ENCODE results near the gene CD200R1. TPM values are rescaled to one million over a fixed set of nuclear protein-coding genes. Genes with fewer than 3 reads are reported as not detected.

Gene CD200R1
- total RNA-seq, 1 experiment from 2014 or later, result not detected

DNA sequence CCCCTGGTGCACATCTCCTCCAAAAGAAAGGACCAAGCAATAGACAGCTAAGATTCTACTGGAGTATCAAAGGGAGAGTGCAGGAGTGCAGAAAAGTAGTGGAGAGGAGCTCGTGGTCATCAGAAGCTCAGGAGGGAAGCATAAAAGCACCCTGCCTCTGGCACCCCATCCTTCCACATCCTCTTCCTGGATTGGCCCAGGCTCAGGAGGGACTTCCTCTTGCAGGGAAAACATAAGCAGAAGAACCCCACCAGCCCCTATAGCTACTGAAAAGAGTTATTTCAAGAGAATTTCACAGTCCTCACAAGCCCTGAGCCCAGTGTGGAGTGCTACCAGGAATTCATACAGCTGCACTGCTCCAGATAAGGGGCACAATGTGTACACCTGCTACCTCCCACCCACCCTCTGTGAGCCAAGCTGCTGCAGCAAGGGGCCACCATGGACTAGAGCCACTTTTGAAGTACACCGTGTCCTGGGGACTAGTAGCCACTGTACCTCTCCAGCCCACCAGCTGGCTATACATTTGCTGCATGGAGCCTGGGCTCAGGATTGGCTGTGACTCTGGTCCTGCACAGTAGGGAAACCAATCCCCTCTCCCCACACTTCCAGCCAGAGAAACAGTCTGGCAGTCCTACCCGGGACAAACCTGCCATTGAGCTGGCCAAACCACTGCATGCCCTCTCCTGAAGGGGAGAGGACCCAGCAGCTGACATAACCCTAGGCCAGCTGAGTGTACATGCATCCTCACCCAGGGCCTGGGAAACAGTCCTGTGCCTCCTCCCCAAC is 43.0 kb downstream of the CD200R1 start:
- Histone ChIP-seq H3K56ac (ENCODE audit: insufficient read length, low read depth, low read length) (no peak overlapping the region), H2BK5ac (ENCODE audit: insufficient read length, low read length) (no peak overlapping the region), H2BK20ac (ENCODE audit: low read depth, low read length, poor library complexity, severe bottlenecking) (no peak overlapping the region), H3K4me1 (ENCODE audit: insufficient read depth, low read length) (no peaks in the 10 kb centered on the region), H3K4ac (ENCODE audit: low read depth, low read length) (no peak overlapping the region), H4K20me1 (ENCODE audit: control insufficient read depth, insufficient read depth, insufficient read length) (no peaks in the 10 kb centered on the region), H3K9me3 (ENCODE audit: control insufficient read depth, low read depth, low read length) (no peaks in the 10 kb centered on the region), H4K91ac (ENCODE audit: insufficient read length, low read depth, low read length) (no peak overlapping the region), H4K5ac (ENCODE audit: insufficient read length, low read depth, low read length) (no peak overlapping the region), H3T11ph (ENCODE audit: low read length) (no peak overlapping the region), H3K27me3 (ENCODE audit: insufficient read depth, low read length) (no peaks in the 10 kb centered on the region), H2BK12ac (ENCODE audit: insufficient read length, low read depth, low read length) (no peak overlapping the region), H3K23me2 (ENCODE audit: insufficient read length, low read depth, low read length, poor library complexity, severe bottlenecking) (no peaks in the 10 kb centered on the region), H3K4me2 (ENCODE audit: insufficient read depth, insufficient read length, low read length) (no peak overlapping the region), H3K18ac (ENCODE audit: insufficient read length, low read depth, low read length) (no peak overlapping the region), H3K23ac (ENCODE audit: insufficient read length, low read depth, low read length) (no peak overlapping the region), H3K14ac (ENCODE audit: insufficient read depth, low read length) (no peak overlapping the region), H3K9ac (ENCODE audit: extremely low read depth, insufficient read length, low read length) (no peak overlapping the region), H2BK120ac (ENCODE audit: low read depth, low read length, poor library complexity, severe bottlenecking) (no peak overlapping the region), H2AFZ (ENCODE audit: low read length) (no peak overlapping the region), H2BK15ac (ENCODE audit: low read depth, low read length) (no peak overlapping the region), H2AK5ac (ENCODE audit: insufficient read length, low read length) (no peak overlapping the region), H3K79me1 (ENCODE audit: insufficient read depth, low read depth, low read length, poor library complexity, severe bottlenecking) (no peaks in the 10 kb centered on the region), H3K79me2 (ENCODE audit: insufficient read depth, low read length) (no peaks in the 10 kb centered on the region), H4K8ac (replicated peaks; ENCODE audit: insufficient read length, low read depth, low read length) (no peak overlapping the region), H3K27ac (ENCODE audit: insufficient read length, low read depth, low read length) (no peak overlapping the region)
- TF ChIP-seq, protein P1, sequence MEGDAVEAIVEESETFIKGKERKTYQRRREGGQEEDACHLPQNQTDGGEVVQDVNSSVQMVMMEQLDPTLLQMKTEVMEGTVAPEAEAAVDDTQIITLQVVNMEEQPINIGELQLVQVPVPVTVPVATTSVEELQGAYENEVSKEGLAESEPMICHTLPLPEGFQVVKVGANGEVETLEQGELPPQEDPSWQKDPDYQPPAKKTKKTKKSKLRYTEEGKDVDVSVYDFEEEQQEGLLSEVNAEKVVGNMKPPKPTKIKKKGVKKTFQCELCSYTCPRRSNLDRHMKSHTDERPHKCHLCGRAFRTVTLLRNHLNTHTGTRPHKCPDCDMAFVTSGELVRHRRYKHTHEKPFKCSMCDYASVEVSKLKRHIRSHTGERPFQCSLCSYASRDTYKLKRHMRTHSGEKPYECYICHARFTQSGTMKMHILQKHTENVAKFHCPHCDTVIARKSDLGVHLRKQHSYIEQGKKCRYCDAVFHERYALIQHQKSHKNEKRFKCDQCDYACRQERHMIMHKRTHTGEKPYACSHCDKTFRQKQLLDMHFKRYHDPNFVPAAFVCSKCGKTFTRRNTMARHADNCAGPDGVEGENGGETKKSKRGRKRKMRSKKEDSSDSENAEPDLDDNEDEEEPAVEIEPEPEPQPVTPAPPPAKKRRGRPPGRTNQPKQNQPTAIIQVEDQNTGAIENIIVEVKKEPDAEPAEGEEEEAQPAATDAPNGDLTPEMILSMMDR (conservative IDR thresholded peaks at IDR 0.05), result no peak
- Mint-ChIP-seq H3K4me1 (no peaks in the 10 kb centered on the region), H3K9me3 (peaks cover 7 to 9% of the 10 kb centered on the region in 2 experiments; a peak in 4 of 5 replicates), H3K27ac (no peak overlapping the region), H3K36me3 (ENCODE audit: insufficient read depth in 1 of 3, low read depth in 3 of 3) (peaks cover 0 to 3% (median 0%) of the 10 kb centered on the region in 3 experiments; a peak in 1 of 7 replicates), H3K4me3 (no peak overlapping the region), H3K27me3 (ENCODE audit: low read depth) (peaks cover 1% of the 10 kb centered on the region)
- DNase-seq, result no peak
- no CpG with 5 or more reads among the region's 3 CpGs for WGBS (ENCODE audit: extremely low coverage, insufficient read length, low lambda C conversion rate)

All from H9 (cell line).